ENCODE data around the gene TIMP2.
A peak's percentile ranks its signal among the peaks of the same experiment; 100 is the strongest.

TIMP2 gene

GRCh38 chr17:78836420-78837021 lies 88.7 kb downstream of the TIMP2 start:
- DNase-seq (ENCODE audit: low read depth in 2 of 2): no peak

- DNase-seq (ENCODE audit: low read depth in 2 of 2): no peak
Measured at GRCh38 chr17:78834571-78834970, 90.6 kb downstream of the TIMP2 start.

- no peak for DNase-seq (ENCODE audit: low read depth in 2 of 2)
Measured at GRCh38 chr17:78832541-78832810, 92.7 kb downstream of the TIMP2 start.

- no peak for DNase-seq (ENCODE audit: low read depth in 2 of 2)
Measured at GRCh38 chr17:78831688-78832540, 93.3 kb downstream of the TIMP2 start.

- no peak for DNase-seq (ENCODE audit: low read depth in 2 of 2)
Measured at GRCh38 chr17:78829477-78829876, 95.7 kb downstream of the TIMP2 start.

GRCh38 chr17:78828470-78829185 lies 96.6 kb downstream of the TIMP2 start:
- no peak for DNase-seq (ENCODE audit: low read depth in 2 of 2)

- no peak for DNase-seq (ENCODE audit: low read depth in 2 of 2)
Measured at GRCh38 chr17:78826836-78827509, 98.2 kb downstream of the TIMP2 start.

- no peak for DNase-seq (ENCODE audit: low read depth in 2 of 2)
Measured at GRCh38 chr17:78826421-78826820, 98.8 kb downstream of the TIMP2 start.

- no peak for DNase-seq (ENCODE audit: low read depth in 2 of 2)
Measured at GRCh38 chr17:78825696-78826095, 99.5 kb downstream of the TIMP2 start.

- no peak for DNase-seq (ENCODE audit: low read depth in 2 of 2)
Measured at GRCh38 chr17:78824240-78824639, 100.9 kb downstream of the TIMP2 start.

GRCh38 chr17:78823282-78824046 lies 101.7 kb downstream of the TIMP2 start:
- DNase-seq (ENCODE audit: low read depth in 2 of 2): no peak

GRCh38 chr17:78822552-78822951 lies 102.6 kb downstream of the TIMP2 start:
- DNase-seq (ENCODE audit: low read depth in 2 of 2): no peak

- DNase-seq (ENCODE audit: low read depth in 2 of 2): no peak
Measured at GRCh38 chr17:78821961-78822360, 103.2 kb downstream of the TIMP2 start.

- no peak for DNase-seq (ENCODE audit: low read depth in 2 of 2)
Measured at GRCh38 chr17:78820841-78821240, 104.3 kb downstream of the TIMP2 start.

GRCh38 chr17:78819806-78820792 lies 105.1 kb downstream of the TIMP2 start:
- DNase-seq (ENCODE audit: low read depth in 2 of 2): no peak

GRCh38 chr17:78819402-78819801 lies 105.8 kb downstream of the TIMP2 start:
- no peak for DNase-seq (ENCODE audit: low read depth in 2 of 2)

- DNase-seq (ENCODE audit: low read depth in 2 of 2): no peak
Measured at GRCh38 chr17:78818932-78819331, 106.3 kb downstream of the TIMP2 start.

GRCh38 chr17:78818152-78818846 lies 106.9 kb downstream of the TIMP2 start:
- no peak for DNase-seq (ENCODE audit: low read depth in 2 of 2)

- peak; percentile 55 to 61 for DNase-seq (ENCODE audit: low read depth in 2 of 2)
Measured at GRCh38 chr17:78817123-78817522, 108.1 kb downstream of the TIMP2 start.

- DNase-seq (ENCODE audit: low read depth in 2 of 2): no peak
Measured at GRCh38 chr17:78815696-78816095, 109.5 kb downstream of the TIMP2 start.
